H1 (cell line): ENCODE results near the gene ZPBP. TPM values are rescaled to one million over a fixed set of nuclear protein-coding genes. Genes with fewer than 3 reads are reported as not detected.

ENCODE experiments used
- CTCF ChIA-PET: fragments of 300-600 bp; sonication (Branson Sonifier 250); formaldehyde crosslinking; loops from one replicate; lab custom pipeline; 2021; ENCODE audit not compliant: partially characterized antibody; lab: Charles Lee
- POLR2A ChIA-PET: fragments of 300-600 bp; sonication (Branson Sonifier 250); formaldehyde crosslinking; loops from one replicate; lab custom pipeline; 2021; ENCODE audit warnings: inconsistent platforms; ENCODE audit not compliant: partially characterized antibody; lab: Charles Lee
- DNase-seq, 2 experiments: peaks; one replicate each; pipeline versions ENCODE4 v3.0.0 to v3.0.0-alpha.2; 2010 to 2022; ENCODE audit warnings: low spot score in 2 of 2, low read depth in 1 of 2, mixed read lengths in 1 of 2
- FAIRE-seq: peaks from 2 replicates; lab custom pipeline; 2011; peaks lifted over from hg19 to GRCh38; lab: Jason Lieb, UNC
- H2AFZ ChIP-seq: 2 replicates; pipeline ENCODE4 v1.8.1; 2012; ENCODE audit warnings: low read length, inconsistent platforms
- H2AK5ac ChIP-seq: 2 replicates; pipeline ENCODE4 v1.6.1; 2013; ENCODE audit warnings: low read depth, low read length
- H2BK120ac ChIP-seq: replicated peaks from 2 replicates; pipeline ENCODE3; 2013; ENCODE audit warnings: low read depth, low read length, inconsistent platforms
- H2BK12ac ChIP-seq: 2 replicates; pipeline ENCODE4 v1.6.1; 2013; ENCODE audit warnings: low read depth, low read length
- H2BK15ac ChIP-seq: 2 replicates; pipeline ENCODE4 v1.6.1; 2013; ENCODE audit warnings: low read length
- H2BK20ac ChIP-seq: 2 replicates; pipeline ENCODE4 v1.6.1; 2013; ENCODE audit warnings: low read length
- H2BK5ac ChIP-seq: 2 replicates; pipeline ENCODE4 v1.6.1; 2013; ENCODE audit warnings: low read depth, low read length
- H3K14ac ChIP-seq: 2 replicates; pipeline ENCODE4 v1.6.1; 2013; ENCODE audit warnings: inconsistent platforms; ENCODE audit not compliant: insufficient read length
- H3K18ac ChIP-seq: 2 replicates; pipeline ENCODE4 v1.6.1; 2013; ENCODE audit warnings: low read length; ENCODE audit errors: extremely low read depth
- H3K23ac ChIP-seq: 2 replicates; pipeline ENCODE4 v1.6.1; 2013; ENCODE audit warnings: inconsistent platforms; ENCODE audit not compliant: insufficient read length
- H3K23me2 ChIP-seq: 2 replicates; pipeline ENCODE4 v1.6.1; 2013; ENCODE audit warnings: low read depth, low read length
- H3K27ac ChIP-seq: 2 replicates; pipeline ENCODE4 v1.6.1; 2011; ENCODE audit warnings: low read depth, low read length, inconsistent platforms
- H3K27me3 ChIP-seq, 4 experiments: replicated peaks in 1 of 4; 1 replicate in 1 of 4; 2 replicates in 3 of 4; pipeline versions ENCODE4 v1.6.1 to v1.8.1; 2011 to 2013; ENCODE audit warnings: low read length in 3 of 4, mild to moderate bottlenecking in 3 of 4, inconsistent platforms in 2 of 4, mixed read lengths in 2 of 4, moderate library complexity in 1 of 4; ENCODE audit not compliant: control insufficient read depth in 3 of 4, insufficient read depth in 3 of 4; ENCODE audit errors: extremely low read depth in 1 of 4
- H3K36me3 ChIP-seq, 4 experiments: 2 replicates each; pipeline versions ENCODE4 v1.6.1 to v1.8.1; 2011 to 2013; ENCODE audit warnings: mild to moderate bottlenecking in 4 of 4, low read length in 3 of 4, moderate library complexity in 2 of 4, control low read depth in 1 of 4, inconsistent platforms in 1 of 4; ENCODE audit not compliant: insufficient read depth in 4 of 4, control insufficient read depth in 2 of 4
- H3K4ac ChIP-seq: replicated peaks from 2 replicates; pipeline ENCODE3; 2013; ENCODE audit warnings: low read length, low read depth, mixed read lengths, inconsistent platforms; ENCODE audit not compliant: insufficient read length
- H3K4me1 ChIP-seq, 4 experiments: replicated peaks in 1 of 4; 1 replicate in 1 of 4; 2 replicates in 3 of 4; pipeline versions ENCODE4 v1.6.1 to v1.8.1; 2011 to 2013; ENCODE audit warnings: low read length in 3 of 4, inconsistent platforms in 2 of 4, mixed read lengths in 1 of 4; ENCODE audit not compliant: insufficient read depth in 4 of 4, control insufficient read depth in 3 of 4
- H3K4me2 ChIP-seq, 2 experiments: 2 replicates each; pipeline versions ENCODE4 v1.6.1 to v1.8.1; 2011 to 2013; ENCODE audit warnings: low read depth in 2 of 2, low read length in 2 of 2, control low read depth in 1 of 2, inconsistent platforms in 1 of 2, mild to moderate bottlenecking in 1 of 2; ENCODE audit not compliant: insufficient read depth in 1 of 2
- H3K4me3 ChIP-seq, 4 experiments: fragments of 200-600, 300-600 bp in 1 of 4; sonication (generic), shearing (Covaris generic), sonication (Bioruptor Twin) in 1 of 4; 2 replicates each; pipeline versions ENCODE4 v1.5.1 to v1.8.1; 2011 to 2016; ENCODE audit warnings: low read length in 4 of 4, low read depth in 3 of 4, control low read depth in 2 of 4, inconsistent platforms in 2 of 4, mild to moderate bottlenecking in 2 of 4, mixed read lengths in 1 of 4, moderate library complexity in 1 of 4; ENCODE audit not compliant: insufficient read depth in 2 of 4; ENCODE audit errors: extremely low read depth in 1 of 4
- H3K56ac ChIP-seq: replicated peaks from 2 replicates; pipeline ENCODE3; 2013; ENCODE audit warnings: low read depth, mild to moderate bottlenecking, mixed read lengths, low read length, inconsistent platforms; ENCODE audit not compliant: insufficient read length
- H3K79me1 ChIP-seq: 2 replicates; pipeline ENCODE4 v1.6.1; 2013; ENCODE audit warnings: low read depth, low read length, control low read depth
- H3K79me2 ChIP-seq, 2 experiments: 2 replicates each; pipeline versions ENCODE4 v1.6.1 to v1.8.1; 2012 to 2013; ENCODE audit warnings: low read length in 2 of 2, mild to moderate bottlenecking in 2 of 2, inconsistent platforms in 1 of 2; ENCODE audit not compliant: insufficient read depth in 2 of 2, control insufficient read depth in 1 of 2
- H3K9ac ChIP-seq, 4 experiments: replicated peaks in 1 of 4; 1 replicate in 1 of 4; 2 replicates in 3 of 4; pipeline versions ENCODE4 v1.6.1 to v1.8.1; 2011 to 2013; ENCODE audit warnings: low read depth in 3 of 4, low read length in 3 of 4, control low read depth in 2 of 4, mild to moderate bottlenecking in 2 of 4, moderate library complexity in 2 of 4, inconsistent platforms in 1 of 4; ENCODE audit errors: extremely low read depth in 1 of 4
- H3K9me3 ChIP-seq, 2 experiments: 2 replicates each; pipeline versions ENCODE4 v1.6.1 to v1.8.1; 2012 to 2013; ENCODE audit warnings: mild to moderate bottlenecking in 2 of 2, moderate library complexity in 2 of 2, control low read depth in 1 of 2, inconsistent platforms in 1 of 2, low read depth in 1 of 2, low read length in 1 of 2, mixed read lengths in 1 of 2; ENCODE audit not compliant: insufficient read depth in 2 of 2
- H4K20me1 ChIP-seq, 2 experiments: replicated peaks in 1 of 2; 2 replicates each; pipeline versions ENCODE3 to v1.8.1; 2011 to 2013; ENCODE audit warnings: inconsistent platforms in 2 of 2, low read length in 2 of 2, mild to moderate bottlenecking in 1 of 2; ENCODE audit not compliant: insufficient read depth in 2 of 2, control insufficient read depth in 1 of 2
- H4K5ac ChIP-seq: 2 replicates; pipeline ENCODE4 v1.6.1; 2013; ENCODE audit warnings: low read length, low read depth, mixed read lengths, inconsistent platforms; ENCODE audit not compliant: insufficient read length
- H4K8ac ChIP-seq: 2 replicates; pipeline ENCODE4 v1.8.0; 2013; ENCODE audit warnings: mild to moderate bottlenecking, moderate library complexity, low read length, inconsistent platforms; ENCODE audit not compliant: insufficient read depth; ENCODE audit errors: extremely low read depth
- H4K91ac ChIP-seq: replicated peaks from 2 replicates; pipeline ENCODE3; 2013; ENCODE audit warnings: low read length, mixed read lengths, inconsistent platforms; ENCODE audit not compliant: insufficient read length
- CBX5 ChIP-seq: fragments of 300-800, 300-1000 bp; sonication (generic); IDR thresholded peaks from 2 replicates; pipeline ENCODE4 v1.7.1; 2016; ENCODE audit warnings: antibody characterized with exemption, low read length, low read depth
- JUN ChIP-seq: IDR thresholded peaks from 2 replicates; pipeline ENCODE4 v1.6.1; 2011; ENCODE audit warnings: low read depth, mild to moderate bottlenecking, improper control_type of control experiment, low read length
- TAF1 ChIP-seq: IDR thresholded peaks from 2 replicates; pipeline ENCODE4 v1.6.1; 2011; ENCODE audit warnings: mild to moderate bottlenecking, low read depth, low read length
- USF2 ChIP-seq: IDR thresholded peaks from 2 replicates; pipeline ENCODE4 v1.6.1; 2011; ENCODE audit warnings: low read length, improper control_type of control experiment
- WGBS, 2 experiments: shearing (Covaris generic) in 1 of 2; methylation state at CpG; one replicate each; pipeline versions ENCODE4 v1.1.6 to v1.1.7; 2013 to 2015; ENCODE audit warnings: low lambda C conversion rate in 2 of 2, mixed read lengths in 2 of 2, inconsistent platforms in 1 of 2, low coverage in 1 of 2, missing lambda C conversion rate in 1 of 2; ENCODE audit not compliant: insufficient replicate concordance in 2 of 2, insufficient coverage in 1 of 2, insufficient read length in 1 of 2; ENCODE audit errors: extremely low coverage in 1 of 2, missing lambda C conversion rate in 1 of 2; 5-methylcytosine and 5-hydroxymethylcytosine counted together
- polyA plus RNA-seq, 7 experiments: library from polyadenylated mRNA; depleted of rRNA in 3 of 7; stranded (reverse) in 5 of 7; unstranded in 2 of 7; fragments of >200 nt in 5 of 7; fragments of 200-250 nt in 2 of 7; gene quantifications; 1 replicate in 5 of 7; 2 replicates in 1 of 7; 4 replicates in 1 of 7; pipeline versions ENCODE4 v1.2.1 to v1.2.3, GENCODE V29; 2011 to 2013; ENCODE audit warnings: missing spikeins in 2 of 7, mixed read lengths in 2 of 7
- total RNA-seq: library from RNA; stranded (reverse); fragmentation: NEBNext Ultra II Directional; extraction: Animal tissue kit (Norgen Biotek cat#: 25700); gene quantifications from 2 replicates; pipeline ENCODE4 v1.2.1, GENCODE V29; 2021

ZPBP gene
- total and polyA plus RNA-seq, 2 of the 8 experiments (the other 6 are each of a cell fraction or from before 2014, with no cell fraction given) = not detected

DNA sequence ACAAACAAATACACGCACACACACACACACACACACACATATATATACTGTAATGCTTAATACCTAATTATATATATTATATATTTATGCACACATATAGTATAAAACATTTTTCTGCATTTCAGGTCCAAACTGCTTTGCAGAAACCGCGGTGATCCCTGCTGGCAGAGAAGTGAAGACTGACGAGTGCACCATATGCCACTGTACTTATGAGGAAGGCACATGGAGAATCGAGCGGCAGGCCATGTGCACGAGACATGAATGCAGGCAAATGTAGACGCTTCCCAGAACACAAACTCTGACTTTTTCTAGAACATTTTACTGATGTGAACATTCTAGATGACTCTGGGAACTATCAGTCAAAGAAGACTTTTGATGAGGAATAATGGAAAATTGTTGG is 181.1 kb downstream of the ZPBP start:
- Histone ChIP-seq H3K4ac (no peak overlapping the region), H3K9me3 (0 out of 4 replicates have a peak, but pooled peaks cover 0 to 8% of the 10 kb centered on the region in 2 experiments), H2BK12ac (no peak overlapping the region), H2BK5ac (no peak overlapping the region), H4K5ac (no peak overlapping the region), H3K4me2 (no peak overlapping the region), H3K23ac (no peak overlapping the region), H3K27ac (no peak overlapping the region), H2BK20ac (no peak overlapping the region), H3K56ac (no peak overlapping the region), H3K23me2 (no peaks in the 10 kb centered on the region), H3K9ac (no peak overlapping the region), H4K8ac (no peak overlapping the region), H3K79me1 (no peaks in the 10 kb centered on the region), H2AFZ (no peak overlapping the region), H3K79me2 (no peaks in the 10 kb centered on the region), H2AK5ac (no peak overlapping the region), H4K20me1 (no peaks in the 10 kb centered on the region), H3K4me1 (no peaks in the 10 kb centered on the region), H2BK120ac (no peak overlapping the region), H3K36me3 (no peaks in the 10 kb centered on the region), H3K18ac (no peak overlapping the region), H4K91ac (no peak overlapping the region), H2BK15ac (0 out of 2 replicates have a peak overlapping the region, but pooled peaks have one; percentile 40), H3K14ac (no peak overlapping the region), H3K4me3 (no peak overlapping the region), H3K27me3 (no peaks in the 10 kb centered on the region; a peak in 1 of 7 replicates)
- 94% methylated on average over 8 of the region's 8 CpGs; no CpG with 5 or more reads in 1 of the 2 experiments for WGBS, 2 experiments
- FAIRE-seq (no peak), DNase-seq (no peak)
- TF ChIP-seq TAF1 (no peak), CBX5 (no peak), JUN (no peak), USF2 (no peak)
- CTCF ChIA-PET = interaction anchor here (0.8 kb wide), 1 partner anchor 14 kb away, joined by 3 read pairs; no protein-coding TSS in a partner anchor
- POLR2A ChIA-PET = no interaction called here
